ACC112 (cell line): ENCODE results near the gene PTP4A2.
A peak's percentile ranks its signal among the peaks of the same experiment; 100 is the strongest.

Source experiments
- H2AFZ ChIP-seq: fragments of 200-600 bp; sonication (generic); one replicate; pipeline ENCODE4 v1.6.0; 2017; ENCODE audit warnings: antibody characterized with exemption, low read length; ENCODE audit not compliant: unreplicated experiment
- H3K27ac ChIP-seq: fragments of 200-600 bp; sonication (generic); 2 replicates; pipeline ENCODE4 v1.5.1; 2014; ENCODE audit warnings: low read depth, mild to moderate bottlenecking, antibody characterized with exemption, low read length, moderate library complexity
- H3K27me3 ChIP-seq: fragments of 200-600 bp; sonication (generic); 2 replicates; pipeline ENCODE4 v1.6.1; 2014; ENCODE audit warnings: mild to moderate bottlenecking, antibody characterized with exemption, low read length, moderate library complexity, mixed read lengths; ENCODE audit not compliant: insufficient read depth
- H3K36me3 ChIP-seq: fragments of 200-600 bp; sonication (generic); 2 replicates; pipeline ENCODE4 v1.6.1; 2016; ENCODE audit warnings: mild to moderate bottlenecking, antibody characterized with exemption, low read length, moderate library complexity, mixed read lengths; ENCODE audit not compliant: insufficient read depth
- H3K4me1 ChIP-seq: fragments of 200-600 bp; sonication (generic); one replicate; pipeline ENCODE4 v1.6.1; 2016; ENCODE audit warnings: low read length, mixed read lengths; ENCODE audit not compliant: insufficient read depth, unreplicated experiment, control insufficient read depth
- H3K4me3 ChIP-seq: fragments of 200-600 bp; sonication (generic); 2 replicates; pipeline ENCODE4 v1.5.1; 2014; ENCODE audit warnings: mild to moderate bottlenecking, low read depth, low read length
- H3K79me2 ChIP-seq: fragments of 200-600 bp; sonication (generic); one replicate; pipeline ENCODE4 v1.6.0; 2016; ENCODE audit warnings: low read length; ENCODE audit not compliant: control insufficient read depth, unreplicated experiment, insufficient read depth

PTP4A2 gene

DNA sequence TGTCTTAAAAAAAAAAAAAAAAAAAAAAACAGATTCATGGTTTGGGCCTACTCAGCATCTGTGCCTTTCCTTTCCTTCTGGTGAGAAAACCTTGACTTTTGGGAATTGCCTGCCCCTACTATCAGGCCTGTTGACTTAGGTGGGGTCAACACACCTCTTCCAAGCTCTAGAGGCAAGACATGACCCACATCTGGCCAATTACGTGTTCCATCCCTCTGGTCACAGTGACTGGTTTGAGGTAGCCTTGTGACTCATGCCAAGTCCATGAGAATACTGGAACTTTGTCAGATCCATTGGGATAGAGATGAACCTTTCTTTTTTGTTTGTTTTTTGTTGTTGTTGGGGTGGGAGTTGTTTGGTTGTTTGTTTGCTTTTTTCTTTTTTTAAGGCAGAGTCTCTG lies 38.2 kb upstream of the PTP4A2 start:
- Histone ChIP-seq H3K27me3 (no peaks in the 10 kb centered on the region), H3K27ac (no peak overlapping the region), H2AFZ (no peak overlapping the region), H3K4me3 (no peak overlapping the region), H3K36me3 (no peaks in the 10 kb centered on the region), H3K79me2 (no peaks in the 10 kb centered on the region), H3K4me1 (peaks cover 5% of the 10 kb centered on the region)

GRCh38 chr1:31970873-31971272 lies 32.7 kb upstream of the PTP4A2 start:
- Histone ChIP-seq H3K79me2 (no peaks in the 10 kb centered on the region), H2AFZ (no peak overlapping the region), H3K4me3 (no peak overlapping the region), H3K27ac (no peak overlapping the region), H3K27me3 (no peaks in the 10 kb centered on the region), H3K4me1 (no peaks in the 10 kb centered on the region), H3K36me3 (no peaks in the 10 kb centered on the region)

DNA sequence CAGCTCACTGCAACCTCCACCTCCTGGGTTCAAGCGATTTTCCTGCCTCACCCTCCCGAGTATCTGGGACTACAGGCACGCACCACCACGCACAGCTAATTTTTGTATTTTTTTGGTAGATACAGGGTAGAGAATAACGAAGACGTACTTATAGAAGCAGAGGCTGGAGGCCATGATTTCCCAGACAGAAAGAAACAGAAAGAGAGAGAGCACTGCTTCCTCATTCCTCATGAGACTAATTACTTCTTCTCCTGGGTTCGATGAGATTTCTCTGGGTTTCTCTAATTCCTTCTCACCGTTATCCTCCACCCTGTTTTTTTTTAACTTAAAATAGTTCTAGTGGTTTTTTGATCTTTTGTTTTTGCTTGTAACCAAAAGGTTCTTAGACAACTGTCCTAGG lies 23.4 kb upstream of the PTP4A2 start:
- no peak overlapping the region for H2AFZ ChIP-seq
- H3K27ac ChIP-seq = no peak overlapping the region
- H3K27me3 ChIP-seq = no peaks in the 10 kb centered on the region
- no peaks in the 10 kb centered on the region for H3K79me2 ChIP-seq
- no peaks in the 10 kb centered on the region for H3K36me3 ChIP-seq
- H3K4me1 ChIP-seq = peaks cover 10% of the 10 kb centered on the region
- H3K4me3 ChIP-seq = no peak overlapping the region

DNA sequence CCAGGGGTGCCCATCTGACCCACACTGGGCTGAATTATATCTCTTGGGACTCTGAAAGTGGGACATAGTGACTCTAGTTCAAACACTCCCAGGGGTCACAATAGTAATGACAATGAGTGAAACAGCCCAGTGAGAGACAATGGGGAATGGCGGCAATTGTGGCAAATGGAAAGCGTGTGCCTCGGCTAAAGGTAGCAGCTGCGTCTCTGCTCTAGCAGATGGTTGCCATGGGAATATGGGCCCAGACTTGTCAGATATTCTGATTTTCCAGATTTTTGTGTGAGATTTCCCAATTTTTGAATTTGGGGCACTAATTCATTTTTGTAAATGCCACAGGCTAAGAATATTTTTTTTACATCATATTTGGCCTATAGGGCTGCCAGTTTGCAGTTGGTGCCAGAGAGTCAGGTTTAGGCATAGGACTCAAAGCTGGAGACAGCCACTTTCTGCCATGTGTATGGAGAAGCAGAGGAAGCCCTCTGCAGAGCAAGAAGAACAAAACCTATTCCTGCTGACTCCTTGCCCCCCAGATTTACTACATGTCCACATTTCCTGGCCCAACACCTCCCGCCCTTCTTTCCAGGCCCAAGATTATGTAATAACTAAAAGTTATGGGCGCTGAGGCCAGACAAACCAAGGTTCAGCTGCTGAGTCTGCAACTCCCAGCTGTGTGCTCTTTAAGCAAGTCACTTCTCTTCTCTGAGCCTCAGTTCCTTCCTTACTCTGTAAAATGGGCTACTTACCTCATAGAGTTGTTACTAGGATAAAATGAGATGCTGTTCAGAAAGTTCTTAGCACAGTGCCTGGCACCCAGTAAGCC lies 21.6 kb upstream of the PTP4A2 start:
- Histone ChIP-seq H3K36me3 (no peaks in the 10 kb centered on the region), H3K79me2 (no peaks in the 10 kb centered on the region), H2AFZ (no peak overlapping the region), H3K27ac (no peak overlapping the region), H3K4me3 (no peak overlapping the region), H3K27me3 (no peaks in the 10 kb centered on the region), H3K4me1 (peaks cover 24% of the 10 kb centered on the region)

GRCh38 chr1:31957701-31958674 lies 19.8 kb upstream of the PTP4A2 start:
- Histone ChIP-seq H2AFZ (no peak overlapping the region), H3K79me2 (no peaks in the 10 kb centered on the region), H3K27ac (no peak overlapping the region), H3K4me3 (no peak overlapping the region), H3K4me1 (peaks cover 35% of the 10 kb centered on the region), H3K36me3 (no peaks in the 10 kb centered on the region), H3K27me3 (no peaks in the 10 kb centered on the region)

- H3K27me3 ChIP-seq = no peaks in the 10 kb centered on the region
- H3K79me2 ChIP-seq = no peaks in the 10 kb centered on the region
- H3K4me3 ChIP-seq = peak overlapping the region; percentile 32
- peak overlapping the region; percentile 41 for H2AFZ ChIP-seq
- H3K36me3 ChIP-seq = no peaks in the 10 kb centered on the region
- H3K27ac ChIP-seq = peak overlapping the region; percentile 98
- H3K4me1 ChIP-seq = peaks cover 28% of the 10 kb centered on the region
These were observed 18.0 kb upstream of the PTP4A2 start for GRCh38 chr1:31955917-31956736.

DNA sequence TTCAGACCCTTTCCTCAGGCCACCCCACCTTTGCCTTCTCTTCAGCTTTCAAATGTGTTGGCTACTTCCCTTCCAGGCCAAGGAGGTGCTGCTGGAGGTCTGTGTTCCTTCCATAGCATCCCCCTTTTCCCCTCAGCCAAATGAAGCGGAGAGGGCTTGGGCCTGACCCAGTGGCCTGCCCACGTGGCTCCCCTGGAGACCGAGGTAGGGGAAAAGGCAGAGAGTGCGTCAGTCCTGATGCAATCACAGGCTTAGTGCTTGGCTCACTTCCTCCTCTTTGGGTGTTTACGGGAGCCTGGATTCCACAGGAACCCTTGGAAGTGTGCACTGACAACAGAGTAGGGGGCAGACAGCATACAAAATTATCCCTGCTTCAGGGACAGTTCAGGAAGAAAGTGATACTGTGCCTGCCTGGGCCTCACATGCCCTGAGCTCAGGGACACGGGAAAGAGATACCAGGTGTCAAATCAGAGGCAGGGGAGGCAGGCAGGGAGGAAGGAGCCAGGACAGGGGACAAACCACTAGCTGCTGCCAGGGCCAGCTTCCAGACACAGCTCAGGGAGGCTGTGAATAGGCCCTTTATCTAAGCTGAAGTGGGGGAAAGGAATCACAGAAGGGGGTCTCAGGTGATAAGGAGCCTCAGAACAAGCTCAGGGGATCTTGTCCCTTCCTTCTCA lies 16.6 kb upstream of the PTP4A2 start:
- Histone ChIP-seq H3K27ac (peak overlapping the region; percentile 98), H3K79me2 (no peaks in the 10 kb centered on the region), H3K27me3 (no peaks in the 10 kb centered on the region), H2AFZ (peak overlapping the region; percentile 50), H3K36me3 (no peaks in the 10 kb centered on the region), H3K4me3 (peak overlapping the region; percentile 12; the same call in 1 of the 2 replicates), H3K4me1 (peaks cover 28% of the 10 kb centered on the region)

GRCh38 chr1:31952825-31953220 lies 14.7 kb upstream of the PTP4A2 start:
- peaks cover 39% of the 10 kb centered on the region for H3K4me1 ChIP-seq
- 0 out of 2 replicates have a peak overlapping the region, but pooled peaks have one; percentile 16 for H3K27ac ChIP-seq
- H3K27me3 ChIP-seq = no peaks in the 10 kb centered on the region
- no peak overlapping the region for H2AFZ ChIP-seq
- no peaks in the 10 kb centered on the region for H3K36me3 ChIP-seq
- no peaks in the 10 kb centered on the region for H3K79me2 ChIP-seq
- no peak overlapping the region for H3K4me3 ChIP-seq

DNA sequence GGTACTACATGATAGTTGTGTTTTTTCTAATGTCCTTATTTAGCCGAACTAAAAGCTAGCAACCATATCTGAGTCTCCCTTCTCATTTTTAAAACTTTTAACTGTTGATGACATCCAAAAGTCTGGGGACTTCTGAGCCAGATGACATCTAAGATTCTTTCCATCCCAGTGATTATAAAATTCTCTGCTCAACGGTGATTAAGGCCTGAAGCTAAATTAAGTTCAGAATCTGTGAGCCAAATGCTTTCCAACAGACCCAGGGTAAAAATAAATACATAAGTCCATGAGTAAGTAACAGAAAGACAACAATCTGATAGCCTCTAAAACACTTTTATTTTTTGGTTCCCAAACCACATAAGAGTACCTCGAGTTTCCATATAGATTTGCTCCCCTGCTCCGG lies 13.1 kb upstream of the PTP4A2 start:
- H3K36me3 ChIP-seq = no peaks in the 10 kb centered on the region
- H3K27me3 ChIP-seq = no peaks in the 10 kb centered on the region
- H2AFZ ChIP-seq = peak overlapping the region; percentile 55
- H3K79me2 ChIP-seq = no peaks in the 10 kb centered on the region
- H3K4me3 ChIP-seq = no peak overlapping the region
- peak overlapping the region; percentile 9 for H3K27ac ChIP-seq
- H3K4me1 ChIP-seq = peaks cover 39% of the 10 kb centered on the region

DNA sequence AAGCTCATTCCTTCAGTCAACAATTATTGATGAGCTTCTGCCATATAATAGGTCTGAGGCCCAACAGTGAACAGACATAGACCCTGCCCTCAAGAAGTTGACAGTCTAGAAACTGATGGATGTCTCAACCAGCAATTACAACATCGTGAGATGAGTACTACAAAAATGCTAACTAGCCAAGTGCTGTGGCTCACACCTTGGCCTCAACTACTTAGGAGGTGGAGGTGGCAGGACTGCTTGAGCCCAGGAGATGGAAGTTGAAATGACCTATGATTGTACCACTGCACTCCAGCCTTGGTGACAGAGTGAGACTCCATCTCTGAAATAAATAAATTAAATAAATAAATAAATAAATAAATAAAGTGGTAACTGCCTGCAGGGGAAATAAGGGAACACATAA lies 11.7 kb upstream of the PTP4A2 start:
- Histone ChIP-seq H3K4me3 (no peak overlapping the region), H2AFZ (no peak overlapping the region), H3K27me3 (no peaks in the 10 kb centered on the region), H3K4me1 (peaks cover 37% of the 10 kb centered on the region), H3K36me3 (no peaks in the 10 kb centered on the region), H3K27ac (no peak overlapping the region), H3K79me2 (no peaks in the 10 kb centered on the region)
